Progenitor cell of endocrine pancreas (in vitro differentiated cells): ENCODE measurements around the gene E2F3. TPM values are rescaled to one million over a fixed set of nuclear protein-coding genes. Genes with fewer than 3 reads are reported as not detected.
"Not testable (repeated sequence)": the region's sequence is repeated elsewhere in the genome, so short reads cannot be mapped to it uniquely, and the experiment has no call there.

ENCODE experiments used
- DNase-seq: peaks from one replicate; pipeline ENCODE4 v3.0.0; 2021; ENCODE audit warnings: low spot score; ENCODE audit not compliant: unreplicated experiment
- H3K27ac Mint-ChIP-seq: 2 replicates; pipeline ENCODE4 v1.8.0; 2021; ENCODE audit warnings: mild to moderate bottlenecking, moderate library complexity, mixed read lengths
- H3K27me3 Mint-ChIP-seq: 2 replicates; pipeline ENCODE4 v1.8.0; 2021; ENCODE audit warnings: mixed read lengths
- H3K36me3 Mint-ChIP-seq: 2 replicates; pipeline ENCODE4 v1.8.0; 2022; ENCODE audit warnings: mixed read lengths; ENCODE audit not compliant: insufficient read depth
- H3K4me1 Mint-ChIP-seq: 2 replicates; pipeline ENCODE4 v1.8.0; 2021; ENCODE audit warnings: low read depth, mixed read lengths
- H3K4me3 Mint-ChIP-seq: 2 replicates; pipeline ENCODE4 v1.8.0; 2021; ENCODE audit warnings: low read depth, mild to moderate bottlenecking, moderate library complexity, mixed read lengths
- H3K9me3 Mint-ChIP-seq: 2 replicates; pipeline ENCODE4 v1.8.0; 2021; ENCODE audit warnings: low read depth, mixed read lengths
- total RNA-seq: library from RNA; stranded (reverse); gene quantifications from 2 replicates; pipeline ENCODE4 v1.2.1, GENCODE V29; 2021
- TF ChIP-seq, protein P1 (sequence below): fragments of 200-600 bp; sonication (generic); IDR thresholded peaks from one replicate; pipeline ENCODE4 v1.5.0; 2021; ENCODE audit warnings: antibody characterized with exemption, mild to moderate bottlenecking; ENCODE audit not compliant: unreplicated experiment

E2F3 gene
- total RNA-seq, 1 donor from 2014 or later: 32.5 TPM

DNA sequence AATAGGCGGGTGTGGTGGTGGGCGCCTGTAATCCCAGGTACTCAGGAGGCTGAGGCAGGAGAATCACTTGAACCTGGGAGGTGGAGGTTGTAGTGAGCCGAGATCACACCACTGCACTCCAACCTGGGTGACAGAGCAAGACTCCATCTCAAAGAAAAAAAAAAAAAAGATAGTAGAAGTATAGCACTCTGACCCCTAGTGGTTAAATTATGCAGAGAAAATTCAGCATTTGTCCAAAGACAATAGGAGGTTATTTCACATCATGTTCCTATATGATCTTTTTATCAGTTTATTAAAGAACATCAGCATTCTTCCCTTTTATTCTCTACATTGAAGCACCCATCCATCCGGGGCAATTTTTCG lies 127.4 kb downstream of the E2F3 start:
- H3K4me3 Mint-ChIP-seq, H3K27me3 Mint-ChIP-seq, H3K4me1 Mint-ChIP-seq, DNase-seq, H3K36me3 Mint-ChIP-seq, H3K9me3 Mint-ChIP-seq: not testable (repeated sequence)
- TF ChIP-seq, protein P1, sequence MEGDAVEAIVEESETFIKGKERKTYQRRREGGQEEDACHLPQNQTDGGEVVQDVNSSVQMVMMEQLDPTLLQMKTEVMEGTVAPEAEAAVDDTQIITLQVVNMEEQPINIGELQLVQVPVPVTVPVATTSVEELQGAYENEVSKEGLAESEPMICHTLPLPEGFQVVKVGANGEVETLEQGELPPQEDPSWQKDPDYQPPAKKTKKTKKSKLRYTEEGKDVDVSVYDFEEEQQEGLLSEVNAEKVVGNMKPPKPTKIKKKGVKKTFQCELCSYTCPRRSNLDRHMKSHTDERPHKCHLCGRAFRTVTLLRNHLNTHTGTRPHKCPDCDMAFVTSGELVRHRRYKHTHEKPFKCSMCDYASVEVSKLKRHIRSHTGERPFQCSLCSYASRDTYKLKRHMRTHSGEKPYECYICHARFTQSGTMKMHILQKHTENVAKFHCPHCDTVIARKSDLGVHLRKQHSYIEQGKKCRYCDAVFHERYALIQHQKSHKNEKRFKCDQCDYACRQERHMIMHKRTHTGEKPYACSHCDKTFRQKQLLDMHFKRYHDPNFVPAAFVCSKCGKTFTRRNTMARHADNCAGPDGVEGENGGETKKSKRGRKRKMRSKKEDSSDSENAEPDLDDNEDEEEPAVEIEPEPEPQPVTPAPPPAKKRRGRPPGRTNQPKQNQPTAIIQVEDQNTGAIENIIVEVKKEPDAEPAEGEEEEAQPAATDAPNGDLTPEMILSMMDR: peak; percentile 56
- H3K27ac Mint-ChIP-seq: peak overlapping the region; percentile 74

DNA sequence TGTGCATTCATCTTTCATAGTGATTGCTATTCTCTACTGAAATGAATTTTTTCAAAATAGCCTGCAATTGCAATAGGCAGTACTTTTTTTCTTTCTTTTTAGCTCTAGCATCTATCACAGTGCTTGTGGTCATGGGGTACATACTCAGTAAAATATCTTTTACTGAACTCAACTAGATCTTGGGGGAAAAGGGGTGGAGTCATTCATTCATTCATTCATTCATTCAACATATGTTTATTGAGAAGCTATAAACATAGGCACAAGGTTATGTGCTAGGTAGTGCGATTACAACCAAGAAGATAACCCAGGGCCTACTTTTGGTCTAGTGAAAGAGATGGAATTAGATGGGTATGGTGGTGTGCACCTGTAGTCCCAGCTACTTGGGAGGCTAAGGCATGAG lies 131.2 kb downstream of the E2F3 start:
- H3K4me1 Mint-ChIP-seq: peaks cover 15% of the 10 kb centered on the region
- H3K36me3 Mint-ChIP-seq: peaks cover 3% of the 10 kb centered on the region
- no peak overlapping the region for H3K4me3 Mint-ChIP-seq
- DNase-seq: no peak
- H3K9me3 Mint-ChIP-seq: no peaks in the 10 kb centered on the region
- H3K27ac Mint-ChIP-seq: no peak overlapping the region
- no peaks in the 10 kb centered on the region for H3K27me3 Mint-ChIP-seq
- TF ChIP-seq, protein P1: no peak

DNA sequence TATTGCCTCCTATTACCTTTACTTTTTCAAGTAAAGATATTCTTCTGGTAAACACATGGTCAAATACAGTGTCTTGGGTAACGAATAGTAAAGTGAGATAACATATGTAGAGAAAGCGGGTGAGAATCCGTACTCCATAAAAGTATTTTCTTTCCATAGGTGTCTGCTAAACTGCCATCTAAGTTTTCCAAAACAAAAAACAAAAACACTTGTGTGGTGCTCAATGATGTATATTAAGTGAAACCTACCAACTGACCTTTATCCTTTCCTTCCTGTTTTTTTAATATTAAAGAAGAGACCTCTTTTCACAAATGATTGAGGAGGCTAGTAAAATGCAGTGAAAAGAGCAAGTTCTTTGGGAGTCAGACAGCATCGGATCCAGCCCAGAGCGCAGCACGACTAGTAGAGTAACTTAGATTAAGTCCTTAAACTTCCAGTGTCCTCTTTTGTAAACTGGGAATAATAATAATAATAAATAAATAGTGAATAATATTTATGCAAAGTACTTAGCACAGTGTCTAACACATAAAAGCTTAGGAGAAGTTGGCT lies 132.1 kb downstream of the E2F3 start:
- peaks cover 5% of the 10 kb centered on the region for H3K36me3 Mint-ChIP-seq
- no peak for DNase-seq
- peaks cover 17% of the 10 kb centered on the region for H3K4me1 Mint-ChIP-seq
- TF ChIP-seq, protein P1: no peak
- no peaks in the 10 kb centered on the region for H3K27me3 Mint-ChIP-seq
- peak overlapping the region; percentile 81 for H3K27ac Mint-ChIP-seq
- peak overlapping the region; percentile 99 for H3K4me3 Mint-ChIP-seq
- no peaks in the 10 kb centered on the region for H3K9me3 Mint-ChIP-seq

DNA sequence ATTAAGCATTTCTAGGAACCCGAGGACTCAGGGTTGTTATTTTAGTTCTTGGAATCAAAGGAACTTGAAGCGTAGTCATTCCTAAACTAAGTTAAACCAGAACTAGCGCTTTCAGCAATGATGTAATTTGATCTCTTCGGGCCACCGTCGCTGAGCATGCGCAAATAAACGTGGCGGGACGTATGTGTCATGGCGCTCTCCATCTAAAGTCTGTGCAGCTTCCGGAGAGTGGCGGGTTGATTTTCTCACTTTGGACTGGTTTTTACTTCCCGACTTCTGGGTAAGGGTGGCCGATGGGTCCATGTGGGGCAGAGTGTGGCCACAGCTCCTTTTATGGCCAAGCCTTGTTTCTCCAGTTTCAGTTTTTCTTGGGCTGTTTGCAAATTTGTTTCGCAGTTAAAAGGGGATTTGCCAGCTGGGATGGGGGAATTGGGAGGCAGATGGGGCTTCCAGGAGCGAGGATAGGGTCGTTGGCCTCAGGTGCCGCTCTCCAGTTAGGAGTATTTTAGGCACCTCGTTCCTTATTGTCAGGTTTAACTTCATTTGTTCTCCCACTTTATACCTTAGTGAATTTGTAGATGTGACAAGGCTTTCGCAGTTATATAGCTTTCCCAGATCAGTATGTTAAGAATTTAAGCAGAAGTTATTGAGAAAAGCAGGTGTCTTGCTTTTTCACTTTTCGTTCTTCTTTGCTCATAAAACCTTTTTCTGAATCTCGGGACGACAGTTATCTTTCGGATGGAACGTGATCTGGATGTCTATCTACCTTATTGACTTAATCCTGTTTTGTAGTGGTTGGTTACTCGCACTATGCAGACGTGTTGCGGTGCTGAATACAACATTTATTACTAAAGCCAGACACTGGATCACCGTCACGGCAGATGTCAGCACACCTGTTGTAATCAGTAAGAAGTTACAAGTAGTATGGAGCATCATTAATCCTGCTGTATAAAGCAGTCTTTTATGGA lies 132.9 kb downstream of the E2F3 start, which contains the start of gene CDKAL1:
Gene CDKAL1, plus strand, starts transcription at position 163 of the 968 bp plus-strand sequence. CDS start 11,894 bp downstream, outside the sequence.
- Mint-ChIP-seq H3K4me3 (peak within 1 kb of the TSS; percentile 99), H3K9me3 (no peaks in the 10 kb centered on the region), H3K27ac (peak within 1 kb of the TSS; percentile 98), H3K4me1 (peaks cover 17% of the 10 kb centered on the region), H3K36me3 (peaks cover 5% of the 10 kb centered on the region), H3K27me3 (no peaks in the 10 kb centered on the region)
- DNase-seq: peak; percentile 64
- TF ChIP-seq, protein P1: no peak

DNA sequence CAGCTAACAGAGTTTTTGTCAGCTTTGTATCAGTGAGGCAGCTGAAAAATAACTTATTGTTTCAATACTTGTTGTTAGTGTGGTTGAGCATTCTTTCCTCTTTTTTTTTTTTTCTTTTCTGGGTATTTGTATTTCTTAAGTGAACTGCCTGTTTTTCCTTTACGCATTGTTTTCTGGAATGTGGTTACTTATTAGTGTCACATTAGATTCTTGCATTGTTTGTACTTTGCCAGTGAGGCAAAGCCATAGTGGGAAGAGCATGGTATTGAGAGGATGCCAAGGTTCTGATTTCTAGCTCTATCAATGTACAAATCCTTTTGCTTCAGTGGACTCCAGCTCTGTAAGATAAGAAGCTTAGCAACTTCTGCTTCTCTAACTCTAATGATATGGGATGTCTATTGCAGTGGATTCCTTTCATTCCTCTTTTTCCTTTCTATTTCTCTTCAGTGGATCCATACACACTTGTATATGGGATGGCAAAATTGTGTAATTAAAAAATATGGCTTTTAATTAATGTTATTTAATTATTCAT lies 136.5 kb downstream of the E2F3 start:
- Mint-ChIP-seq H3K36me3 (peaks cover 13% of the 10 kb centered on the region), H3K27me3 (no peaks in the 10 kb centered on the region), H3K9me3 (no peaks in the 10 kb centered on the region), H3K4me3 (no peak overlapping the region), H3K4me1 (peaks cover 17% of the 10 kb centered on the region), H3K27ac (peak overlapping the region; percentile 85)
- DNase-seq: no peak
- TF ChIP-seq, protein P1: no peak
